HepG2 (cell line): ENCODE data around the gene NHSL1. TPM values are rescaled to one million over a fixed set of nuclear protein-coding genes. Genes with fewer than 3 reads are reported as not detected.

Experiments used
- ATAC-seq: fragments of 200-7000 bp; cut with Tn5 transposase; 3 replicates; pipeline ENCODE4 v1.9.1; 2020; ENCODE audit warnings: mild to moderate bottlenecking, moderate library complexity
- BruUV-seq: library from RNA; stranded (reverse); fragments of 400-500 nt; replicated peaks from 2 replicates; lab custom pipeline; 2021; lab: Mats Ljungman, UMichigan
- CTCF ChIA-PET: fragments of 300-600 bp; formaldehyde crosslinking; extraction: SDS; loops from one replicate; lab custom pipeline; 2021; ENCODE audit warnings: low total read pairs, inconsistent platforms, low intra/inter-chr PET ratio; lab: Yijun Ruan, JAX
- POLR2A ChIA-PET: fragments of 350-600 bp; sonication (Branson Sonifier 250); formaldehyde crosslinking; loops from one replicate; lab custom pipeline; 2020; ENCODE audit warnings: antibody characterized with exemption, inconsistent platforms; lab: Yijun Ruan, JAX
- DNase-seq: peaks from one replicate; pipeline ENCODE4 v3.0.0-alpha.2; 2015; ENCODE audit warnings: low spot score
- FAIRE-seq: peaks from 3 replicates; lab custom pipeline; 2011; peaks lifted over from hg19 to GRCh38; lab: Jason Lieb, UNC
- H2AFZ ChIP-seq: one replicate; pipeline ENCODE4 v1.6.1; 2011; ENCODE audit warnings: low read length, inconsistent platforms
- H3K27ac ChIP-seq: fragments of 300-600 bp; 3 replicates; pipeline ENCODE4 v1.8.0; 2011; ENCODE audit warnings: mixed run types, mild to moderate bottlenecking, mixed read lengths, low read length, inconsistent platforms; ENCODE audit not compliant: insufficient read depth; ENCODE audit errors: extremely low read length
- H3K27me3 ChIP-seq, 2 experiments: fragments of 200-600 bp in 1 of 2; 2 replicates in 1 of 2; 3 replicates in 1 of 2; pipeline versions ENCODE4 v1.6.0 to v1.8.0; 2011; ENCODE audit warnings: low read length in 2 of 2, mild to moderate bottlenecking in 2 of 2, moderate library complexity in 2 of 2, inconsistent platforms in 1 of 2; ENCODE audit not compliant: insufficient read depth in 2 of 2, control insufficient read depth in 1 of 2
- H3K36me3 ChIP-seq, 2 experiments: fragments of 200-600 bp in 1 of 2; replicated peaks in 1 of 2; 2 replicates in 1 of 2; 3 replicates in 1 of 2; pipeline versions ENCODE4 v1.5.1 to v1.8.0; 2011; ENCODE audit warnings: low read length in 2 of 2, inconsistent platforms in 1 of 2; ENCODE audit not compliant: insufficient read depth in 2 of 2, control insufficient read depth in 1 of 2
- H3K4me1 ChIP-seq: 2 replicates; pipeline ENCODE4 v1.5.1; 2012; ENCODE audit warnings: low read length, inconsistent platforms; ENCODE audit not compliant: insufficient read depth
- H3K4me2 ChIP-seq: 2 replicates; pipeline ENCODE4 v1.6.0; 2011; ENCODE audit warnings: low read depth, low read length, inconsistent platforms
- H3K4me3 ChIP-seq, 3 experiments: fragments of 200-600 bp in 1 of 3; sonication (generic), shearing (Covaris generic) in 1 of 3; replicated peaks in 1 of 3; 2 replicates each; pipeline ENCODE4 v1.5.1; 2011 to 2016; ENCODE audit warnings: low read length in 3 of 3, inconsistent platforms in 2 of 3, low read depth in 2 of 3, mild to moderate bottlenecking in 2 of 3, control low read depth in 1 of 3, mixed read lengths in 1 of 3; ENCODE audit not compliant: insufficient read depth in 1 of 3
- H3K79me2 ChIP-seq: one replicate; pipeline ENCODE4 v1.6.1; 2011; ENCODE audit warnings: low read length, inconsistent platforms; ENCODE audit not compliant: insufficient read depth
- H3K9ac ChIP-seq: 2 replicates; pipeline ENCODE4 v1.6.0; 2011; ENCODE audit warnings: mild to moderate bottlenecking, low read depth, low read length, inconsistent platforms; ENCODE audit not compliant: insufficient read depth
- H3K9me3 ChIP-seq: 2 replicates; pipeline ENCODE4 v1.5.1; 2012; ENCODE audit warnings: mild to moderate bottlenecking, low read length
- H4K20me1 ChIP-seq: 2 replicates; pipeline ENCODE4 v1.6.0; 2011; ENCODE audit warnings: inconsistent platforms, mild to moderate bottlenecking, low read length, moderate library complexity; ENCODE audit not compliant: insufficient read depth
- CREB1 ChIP-seq, 2 experiments: fragments of 450-650 bp in 1 of 2; IDR thresholded peaks; 2 replicates each; pipeline ENCODE4 v1.6.1; 2016 to 2017; ENCODE audit warnings: control low read depth in 1 of 2, mild to moderate bottlenecking in 1 of 2, missing compliant biosample characterization in 1 of 2, missing genetic modification characterization in 1 of 2
- HNRNPK ChIP-seq: fragments of 200-400 bp; formaldehyde crosslinking; IDR thresholded peaks from 2 replicates; pipeline ENCODE4 v1.6.1; 2018; ENCODE audit warnings: low read length, low read depth, moderate library complexity, mild to moderate bottlenecking; ENCODE audit not compliant: poor library complexity, severe bottlenecking
- KMT2A ChIP-seq: sonication (generic); formaldehyde crosslinking; IDR thresholded peaks from 2 replicates; pipeline ENCODE4 v1.4.0; 2020; ENCODE audit warnings: missing genetic modification reagents
- PCBP2 ChIP-seq: fragments of 200-400 bp; formaldehyde crosslinking; optimal IDR thresholded peaks from 2 replicates; pipeline ENCODE3; 2018; ENCODE audit warnings: low read length, low read depth; ENCODE audit not compliant: poor library complexity, severe bottlenecking
- POLR2AphosphoS5 ChIP-seq: IDR thresholded peaks from 2 replicates; pipeline ENCODE4 v1.6.1; 2012; ENCODE audit warnings: low read depth, low read length
- RBAK ChIP-seq: sonication (generic); formaldehyde crosslinking; IDR thresholded peaks from 2 replicates; pipeline ENCODE4 v1.5.1; 2020; ENCODE audit warnings: mild to moderate bottlenecking, missing genetic modification reagents
- REXO4 ChIP-seq: sonication (generic); formaldehyde crosslinking; IDR thresholded peaks from 2 replicates; pipeline ENCODE4 v1.8.0; 2022; ENCODE audit warnings: missing genetic modification reagents, mild to moderate bottlenecking, borderline replicate concordance
- SNRNP70 ChIP-seq: fragments of 200-400 bp; formaldehyde crosslinking; IDR thresholded peaks from 2 replicates; pipeline ENCODE4 v1.6.1; 2017; ENCODE audit warnings: mild to moderate bottlenecking, low read depth, low read length, moderate library complexity
- ZFYVE20 ChIP-seq: sonication (generic); formaldehyde crosslinking; IDR thresholded peaks from 2 replicates; pipeline ENCODE4 v1.8.0; 2023; ENCODE audit warnings: low read depth, mild to moderate bottlenecking, moderate library complexity, missing genetic modification reagents, borderline replicate concordance
- ZKSCAN5 ChIP-seq: sonication (generic); formaldehyde crosslinking; IDR thresholded peaks from 2 replicates; pipeline ENCODE4 v1.5.1; 2020; ENCODE audit warnings: mild to moderate bottlenecking, missing genetic modification reagents
- ZNF124 ChIP-seq: sonication (generic); formaldehyde crosslinking; IDR thresholded peaks from 2 replicates; pipeline ENCODE4 v1.4.0; 2020; ENCODE audit warnings: missing genetic modification reagents
- ZNF552 ChIP-seq: sonication (generic); formaldehyde crosslinking; IDR thresholded peaks from 2 replicates; pipeline ENCODE4 v1.9.0; 2022; ENCODE audit warnings: missing genetic modification reagents, mild to moderate bottlenecking, borderline replicate concordance
- ZNF605 ChIP-seq: sonication (generic); formaldehyde crosslinking; IDR thresholded peaks from 2 replicates; pipeline ENCODE4 v1.8.0; 2022; ENCODE audit warnings: mild to moderate bottlenecking, missing genetic modification reagents
- ZNF652 ChIP-seq: IDR thresholded peaks from 2 replicates; pipeline ENCODE4 v1.6.1; 2016; ENCODE audit warnings: low read depth, borderline replicate concordance
- ZNF7 ChIP-seq: IDR thresholded peaks from 2 replicates; pipeline ENCODE4 v1.6.1; 2016; ENCODE audit warnings: missing biosample characterization, missing genetic modification reagents
- ZNF724P ChIP-seq: sonication (generic); formaldehyde crosslinking; IDR thresholded peaks from 2 replicates; pipeline ENCODE4 v1.8.0; 2022; ENCODE audit warnings: missing genetic modification reagents, borderline replicate concordance
- ZNF781 ChIP-seq: sonication (generic); formaldehyde crosslinking; IDR thresholded peaks from 2 replicates; pipeline ENCODE4 v1.5.1; 2020; ENCODE audit warnings: borderline replicate concordance, mild to moderate bottlenecking, missing genetic modification reagents; ENCODE audit errors: not compliant biosample characterization
- WGBS: methylation state at CpG from one replicate; pipeline ENCODE4 v1.1.6; 2017; ENCODE audit warnings: low lambda C conversion rate; 5-methylcytosine and 5-hydroxymethylcytosine counted together
- in situ Hi-C: cut with HindIII; loops from 2 replicates; pipeline ENCODE4 v1.10.0; 2017; ENCODE audit warnings: low pct_unique_long_range_greater_than_20kb; ENCODE audit not compliant: extremely low pct_ligation_motif_present
- intact Hi-C: fragments of 100-400 bp; cut with micrococcal nuclease; formaldehyde crosslinking; loops from one replicate; pipeline ENCODE4 v1.10.0; 2022; ENCODE audit not compliant: unreplicated experiment
- polyA plus RNA-seq, 8 experiments: library from polyadenylated mRNA; depleted of rRNA in 3 of 8; stranded (reverse) in 7 of 8; unstranded in 1 of 8; fragments of >200 nt; fragmentation: Illumina TruSeq in 4 of 8; extraction: Trizol in 4 of 8; gene quantifications; 2 replicates each; pipeline versions ENCODE4 v1.2.1 to v1.2.3, GENCODE V29; 2011 to 2016; ENCODE audit warnings: low read depth in 4 of 8, missing spikeins in 1 of 8, mixed read lengths in 1 of 8; ENCODE audit not compliant: insufficient read depth in 1 of 8
- total RNA-seq, 5 experiments: library from RNA; depleted of rRNA; stranded (reverse); fragments of >200 nt; fragmentation: Illumina TruSeq; extraction: Trizol; gene quantifications; 2 replicates each; pipeline ENCODE4 v1.2.3, GENCODE V29; 2016; ENCODE audit warnings: low read depth in 1 of 5
- TF ChIP-seq, protein P1 (sequence below): sonication (generic); formaldehyde crosslinking; IDR thresholded peaks from 2 replicates; pipeline ENCODE4 v1.4.0; 2020; ENCODE audit warnings: mild to moderate bottlenecking, missing genetic modification reagents

The NHSL1 gene
- total and polyA plus RNA-seq, 2 of the 13 experiments (the other 11 are each of a cell fraction or from before 2014, with no cell fraction given) = 24.9 to 53.6 TPM

DNA sequence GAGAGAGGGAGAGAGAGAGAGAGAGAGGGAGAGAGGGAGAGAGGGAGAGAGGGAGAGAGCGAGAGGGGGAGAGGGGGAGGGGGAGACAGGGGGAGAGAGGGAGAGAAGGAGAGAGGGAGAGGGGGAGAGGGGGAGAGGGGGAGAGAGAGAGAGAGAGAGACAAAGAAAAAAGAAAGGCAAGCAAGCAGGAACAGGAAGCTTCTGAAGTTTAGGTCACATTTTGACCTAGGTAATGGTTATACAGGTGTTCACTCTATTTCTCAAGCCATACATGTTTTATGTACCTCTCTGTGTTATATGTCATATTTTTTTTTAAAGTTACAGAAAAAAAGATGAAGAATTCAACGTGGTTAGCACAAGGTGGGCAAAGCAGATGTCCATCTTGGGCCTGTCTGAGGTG, 9.4 kb downstream of the NHSL1 start:
- TF ChIP-seq PCBP2 (peak; percentile 92), ZKSCAN5 (CRISPR knock-in tag) (no peak), CREB1 (IDR thresholded peaks at IDR 0.05) (no peak), CREB1 (CRISPR knock-in tag; IDR thresholded peaks at IDR 0.05) (no peak), HNRNPK (peak; percentile 90), POLR2AphosphoS5 (no peak), RBAK (CRISPR knock-in tag) (no peak)
- TF ChIP-seq, all 625 proteins: peak for 2
- no peak overlapping the region for H3K27ac ChIP-seq
- peaks cover 95% of the 10 kb centered on the region for H3K79me2 ChIP-seq
- H4K20me1 ChIP-seq = peaks cover 28% of the 10 kb centered on the region
- H3K36me3 ChIP-seq = peaks cover 21 to 75% of the 10 kb centered on the region in 2 experiments
- ATAC-seq (no peak), FAIRE-seq (no peak), DNase-seq (no peak)
- no peak overlapping the region for H3K4me2 ChIP-seq
- H3K4me3 ChIP-seq = no peak overlapping the region
- no peaks in the 10 kb centered on the region for H3K9me3 ChIP-seq
- in situ Hi-C loops (no loop called here), intact Hi-C loops (no loop called here)
- no peaks in the 10 kb centered on the region for H3K27me3 ChIP-seq
- peaks cover 87% of the 10 kb centered on the region for H3K4me1 ChIP-seq
- H2AFZ ChIP-seq = no peak overlapping the region
- no peak overlapping the region for H3K9ac ChIP-seq
- 85% methylated on average over 2 of the region's 2 CpGs for WGBS
- ChIA-PET POLR2A (interaction anchor here (0.8 to 1.2 kb wide), 2 partner anchors 9 to 11 kb away, joined by 3 read pairs; no protein-coding TSS in a partner anchor), CTCF (no interaction called here)
- no TSS peak for BruUV-seq

DNA sequence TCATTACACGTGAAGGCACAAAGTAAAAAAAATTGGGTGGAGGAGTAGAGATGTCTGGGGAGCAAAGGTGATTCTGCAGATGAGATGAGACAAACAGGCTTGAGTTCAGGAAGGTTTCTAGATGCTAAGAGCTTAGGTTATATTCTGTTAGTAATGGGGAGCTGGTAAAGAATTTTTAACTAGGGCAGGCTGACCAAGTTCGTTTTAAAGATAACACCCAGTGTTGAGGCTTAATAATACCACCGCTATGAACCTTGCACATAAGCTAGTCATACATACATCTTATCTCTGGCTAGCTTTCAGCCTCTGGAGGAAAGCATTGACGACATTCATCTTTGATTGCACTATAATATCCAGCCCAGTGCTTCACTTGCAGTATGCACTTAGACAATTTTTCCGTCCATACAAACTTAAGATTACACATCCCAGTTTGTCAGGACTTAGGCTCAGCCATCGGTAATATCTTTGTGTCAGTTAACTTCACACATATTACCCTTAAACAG, 12.1 kb downstream of the NHSL1 start:
- peaks cover 60% of the 10 kb centered on the region for H3K4me1 ChIP-seq
- WGBS = 78% methylated on average over 6 of the region's 6 CpGs
- H3K9ac ChIP-seq = no peak overlapping the region
- H3K9me3 ChIP-seq = no peaks in the 10 kb centered on the region
- peaks cover 20 to 80% of the 10 kb centered on the region in 2 experiments for H3K36me3 ChIP-seq
- ATAC-seq = peak; percentile 7; the same call in 1 of the 3 replicates
- peak overlapping the region; percentile 21; the same call in 1 of the 2 replicates for H3K4me2 ChIP-seq
- intact Hi-C loops = no loop called here
- ChIA-PET CTCF (no interaction called here), POLR2A (interaction anchor here (0.7 kb wide), 1 partner anchor 13 kb away, joined by 3 read pairs; no protein-coding TSS in a partner anchor)
- no peaks in the 10 kb centered on the region for H3K27me3 ChIP-seq
- H2AFZ ChIP-seq = no peak overlapping the region
- H4K20me1 ChIP-seq = peaks cover 28% of the 10 kb centered on the region
- in situ Hi-C loops = no loop called here
- BruUV-seq = no TSS peak
- peaks cover 94% of the 10 kb centered on the region for H3K79me2 ChIP-seq
- H3K27ac ChIP-seq = peak overlapping the region; percentile 30
- DNase-seq = no peak
- H3K4me3 ChIP-seq = no peak overlapping the region
- FAIRE-seq = no peak
- TF ChIP-seq ZFYVE20 (CRISPR knock-in tag) (no peak), ZNF552 (CRISPR knock-in tag) (no peak), ZNF124 (CRISPR knock-in tag) (no peak), REXO4 (no peak), ZNF652 (CRISPR knock-in tag) (no peak), ZNF605 (CRISPR knock-in tag) (no peak), SNRNP70 (no peak), ZNF781 (CRISPR knock-in tag) (no peak), ZNF7 (CRISPR knock-in tag) (no peak), KMT2A (CRISPR knock-in tag) (no peak), ZNF724P (CRISPR knock-in tag) (no peak)
- TF ChIP-seq, protein P1, sequence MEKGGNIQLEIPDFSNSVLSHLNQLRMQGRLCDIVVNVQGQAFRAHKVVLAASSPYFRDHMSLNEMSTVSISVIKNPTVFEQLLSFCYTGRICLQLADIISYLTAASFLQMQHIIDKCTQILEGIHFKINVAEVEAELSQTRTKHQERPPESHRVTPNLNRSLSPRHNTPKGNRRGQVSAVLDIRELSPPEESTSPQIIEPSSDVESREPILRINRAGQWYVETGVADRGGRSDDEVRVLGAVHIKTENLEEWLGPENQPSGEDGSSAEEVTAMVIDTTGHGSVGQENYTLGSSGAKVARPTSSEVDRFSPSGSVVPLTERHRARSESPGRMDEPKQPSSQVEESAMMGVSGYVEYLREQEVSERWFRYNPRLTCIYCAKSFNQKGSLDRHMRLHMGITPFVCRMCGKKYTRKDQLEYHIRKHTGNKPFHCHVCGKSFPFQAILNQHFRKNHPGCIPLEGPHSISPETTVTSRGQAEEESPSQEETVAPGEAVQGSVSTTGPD (CRISPR knock-in tag) = no peak
